Measurements from ENCODE around the gene VPS45.

GRCh38 chr1:150020711-150021110 lies 46.9 kb upstream of the VPS45 start:
- no peak for TF ChIP-seq POLR2A (IDR thresholded peaks at IDR 0.05)
- no peak for TF ChIP-seq CTCF (IDR thresholded peaks at IDR 0.05)

Measured in right lobe of liver (tissue), 4 donors.